Measurements from ENCODE around the gene MGST2.
A peak's percentile ranks its signal among the peaks of the same experiment; 100 is the strongest.

Gene MGST2

DNA sequence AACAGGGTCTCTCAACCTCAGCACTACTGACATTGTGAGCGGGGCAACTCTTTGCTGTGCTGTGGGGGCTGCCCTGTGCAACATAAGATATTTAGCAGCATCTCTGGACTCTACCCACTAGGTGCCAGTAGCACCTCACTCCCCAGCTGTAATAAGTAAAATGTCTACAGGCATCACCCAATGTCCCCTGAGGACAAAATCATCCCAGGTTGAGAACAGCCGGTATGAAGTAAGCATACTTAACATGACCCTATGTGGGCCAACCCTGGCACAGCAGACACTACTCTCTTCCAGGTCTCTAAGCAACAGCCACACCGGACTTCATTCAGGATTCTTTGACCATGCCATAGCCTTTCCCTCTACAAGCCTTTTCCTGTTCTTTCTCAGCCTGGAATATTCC, 10.5 kb upstream of the MGST2 start:
- Histone ChIP-seq H3K4me2 (ENCODE audit: low read length) (no peak overlapping the region), H4K20me1 (ENCODE audit: control insufficient read depth, insufficient read depth, low read depth, low read length) (no peaks in the 10 kb centered on the region), H3K9me3 (ENCODE audit: control insufficient read depth, insufficient read depth, low read length) (no peaks in the 10 kb centered on the region), H3K36me3 (ENCODE audit: control insufficient read depth, low read length) (no peaks in the 10 kb centered on the region), H3K4me1 (ENCODE audit: control insufficient read depth, low read length) (peaks cover 22% of the 10 kb centered on the region), H3K27ac (ENCODE audit: low read depth, low read length) (no peak overlapping the region), H3K27me3 (ENCODE audit: control insufficient read depth, low read length) (0 out of 2 replicates have a peak, but pooled peaks cover 2% of the 10 kb centered on the region), H3K79me2 (ENCODE audit: control insufficient read depth, low read length) (no peaks in the 10 kb centered on the region), H3K9me2 (replicated peaks; ENCODE audit: control insufficient read depth, low read length) (no peaks in the 10 kb centered on the region), H3K4me3 (ENCODE audit: low read length) (no peak overlapping the region), H3F3A (ENCODE audit: control insufficient read depth, insufficient read depth) (no peaks in the 10 kb centered on the region)
- TF ChIP-seq CTCF (IDR thresholded peaks at IDR 0.05; ENCODE audit: low read depth, low read length, poor library complexity, severe bottlenecking) (peak; percentile 54), EZH2phosphoT487 (IDR thresholded peaks at IDR 0.05; ENCODE audit: borderline replicate concordance, low read length) (no peak)

- TF ChIP-seq EZH2phosphoT487 (IDR thresholded peaks at IDR 0.05; ENCODE audit: borderline replicate concordance, low read length) = no peak
- peak; percentile 90 for TF ChIP-seq CTCF (IDR thresholded peaks at IDR 0.05; ENCODE audit: low read depth, low read length, poor library complexity, severe bottlenecking)
- H3K4me3 ChIP-seq (ENCODE audit: low read length) = peak overlapping the region; percentile 41
- no peaks in the 10 kb centered on the region for H3K9me3 ChIP-seq (ENCODE audit: control insufficient read depth, insufficient read depth, low read length)
- H3K9me2 ChIP-seq (replicated peaks; ENCODE audit: control insufficient read depth, low read length) = no peaks in the 10 kb centered on the region
- peak overlapping the region; percentile 63 for H3K4me2 ChIP-seq (ENCODE audit: low read length)
- no peaks in the 10 kb centered on the region for H4K20me1 ChIP-seq (ENCODE audit: control insufficient read depth, insufficient read depth, low read depth, low read length)
- H3K27me3 ChIP-seq (ENCODE audit: control insufficient read depth, low read length) = 0 out of 2 replicates have a peak, but pooled peaks cover 2% of the 10 kb centered on the region
- H3K27ac ChIP-seq (ENCODE audit: low read depth, low read length) = no peak overlapping the region
- H3K36me3 ChIP-seq (ENCODE audit: control insufficient read depth, low read length) = no peaks in the 10 kb centered on the region
- H3K4me1 ChIP-seq (ENCODE audit: control insufficient read depth, low read length) = peaks cover 26% of the 10 kb centered on the region
- H3F3A ChIP-seq (ENCODE audit: control insufficient read depth, insufficient read depth) = no peaks in the 10 kb centered on the region
- H3K79me2 ChIP-seq (ENCODE audit: control insufficient read depth, low read length) = no peaks in the 10 kb centered on the region
These were observed 8.8 kb upstream of the MGST2 start for GRCh38 chr4:139656614-139657486.

GRCh38 chr4:139658185-139658584, 7.4 kb upstream of the MGST2 start:
- Histone ChIP-seq H3K27ac (ENCODE audit: low read depth, low read length) (no peak overlapping the region), H3K4me3 (ENCODE audit: low read length) (peak overlapping the region; percentile 41; the same call in 1 of the 2 replicates), H3F3A (ENCODE audit: control insufficient read depth, insufficient read depth) (no peaks in the 10 kb centered on the region), H3K4me2 (ENCODE audit: low read length) (peak overlapping the region; percentile 63), H4K20me1 (ENCODE audit: control insufficient read depth, insufficient read depth, low read depth, low read length) (no peaks in the 10 kb centered on the region), H3K79me2 (ENCODE audit: control insufficient read depth, low read length) (no peaks in the 10 kb centered on the region), H3K9me3 (ENCODE audit: control insufficient read depth, insufficient read depth, low read length) (no peaks in the 10 kb centered on the region), H3K9me2 (replicated peaks; ENCODE audit: control insufficient read depth, low read length) (no peaks in the 10 kb centered on the region), H3K4me1 (ENCODE audit: control insufficient read depth, low read length) (peaks cover 26% of the 10 kb centered on the region), H3K36me3 (ENCODE audit: control insufficient read depth, low read length) (no peaks in the 10 kb centered on the region), H3K27me3 (ENCODE audit: control insufficient read depth, low read length) (0 out of 2 replicates have a peak, but pooled peaks cover 2% of the 10 kb centered on the region)
- no peak for TF ChIP-seq EZH2phosphoT487 (IDR thresholded peaks at IDR 0.05; ENCODE audit: borderline replicate concordance, low read length)
- no peak for TF ChIP-seq CTCF (IDR thresholded peaks at IDR 0.05; ENCODE audit: low read depth, low read length, poor library complexity, severe bottlenecking)

Data from DOHH2 (cell line).